A549 (cell line): ENCODE measurements around the gene RPL35.

Experiments used
- CEBPB ChIP-seq, 2 experiments: fragments of >200 bp in 1 of 2; sonication (Bioruptor Twin) in 1 of 2; formaldehyde crosslinking in 1 of 2; IDR thresholded peaks; 2 replicates each; pipeline ENCODE4 v1.6.1; 2012 to 2016
- FOXS1 ChIP-seq: fragments of 250-450 bp; sonication (Bioruptor Pico); IDR thresholded peaks from 2 replicates; pipeline ENCODE4 v1.5.0; 2020; ENCODE audit warnings: mild to moderate bottlenecking, moderate library complexity
- HDAC2 ChIP-seq: fragments of 200-600 bp; sonication (generic); IDR thresholded peaks from 2 replicates; pipeline ENCODE4 v1.6.1; 2016
- HOXA7 ChIP-seq: fragments of 250-450 bp; sonication (Bioruptor Pico); IDR thresholded peaks from 2 replicates; pipeline ENCODE4 v1.5.0; 2020; ENCODE audit warnings: mild to moderate bottlenecking, moderate library complexity
- HOXB13 ChIP-seq: fragments of 250-450 bp; sonication (Bioruptor Pico); IDR thresholded peaks from 2 replicates; pipeline ENCODE4 v1.5.0; 2020; ENCODE audit warnings: low read depth, mild to moderate bottlenecking, moderate library complexity
- KDM1A ChIP-seq: fragments of 200-600 bp; sonication (generic); IDR thresholded peaks from 2 replicates; pipeline ENCODE4 v1.6.1; 2016; ENCODE audit warnings: low read depth, mild to moderate bottlenecking
- POLR2A ChIP-seq: IDR thresholded peaks from 2 replicates; pipeline ENCODE4 v1.6.1; 2012; ENCODE audit warnings: mild to moderate bottlenecking, low read length
- RCOR1 ChIP-seq: fragments of 150-350 bp; IDR thresholded peaks from 2 replicates; pipeline ENCODE4 v1.6.1; 2014; ENCODE audit warnings: antibody characterized with exemption, low read length, low read depth
- RNF2 ChIP-seq: fragments of 200-600 bp; sonication (generic); IDR thresholded peaks from 2 replicates; pipeline ENCODE4 v1.6.1; 2016; ENCODE audit warnings: low read depth, mild to moderate bottlenecking, antibody characterized with exemption, moderate library complexity, borderline replicate concordance
- SMC3 ChIP-seq: fragments of >200 bp; sonication (Bioruptor Twin); formaldehyde crosslinking; IDR thresholded peaks from 3 replicates; pipeline ENCODE4 v1.6.1; 2018; ENCODE audit warnings: inconsistent platforms
- TF ChIP-seq, protein P1 (sequence below): fragments of >200 bp; sonication (Bioruptor Twin); formaldehyde crosslinking; IDR thresholded peaks from 3 replicates; pipeline ENCODE4 v1.5.1; 2016
- TF ChIP-seq, protein P2 (sequence below): IDR thresholded peaks from 2 replicates; pipeline ENCODE4 v1.6.1; 2012
- TF ChIP-seq, protein P3 (sequence below): fragments of 450-650 bp; IDR thresholded peaks from 2 replicates; pipeline ENCODE4 v1.6.1; 2014; ENCODE audit warnings: antibody characterized with exemption

- TF ChIP-seq FOXS1: no peak
- no peak for TF ChIP-seq POLR2A
- no peak for TF ChIP-seq KDM1A
- no peak for TF ChIP-seq RCOR1
- TF ChIP-seq HOXA7 (CRISPR knock-in tag): no peak
- no peak for TF ChIP-seq HOXB13
- no peak for TF ChIP-seq RNF2
- TF ChIP-seq, protein P1, sequence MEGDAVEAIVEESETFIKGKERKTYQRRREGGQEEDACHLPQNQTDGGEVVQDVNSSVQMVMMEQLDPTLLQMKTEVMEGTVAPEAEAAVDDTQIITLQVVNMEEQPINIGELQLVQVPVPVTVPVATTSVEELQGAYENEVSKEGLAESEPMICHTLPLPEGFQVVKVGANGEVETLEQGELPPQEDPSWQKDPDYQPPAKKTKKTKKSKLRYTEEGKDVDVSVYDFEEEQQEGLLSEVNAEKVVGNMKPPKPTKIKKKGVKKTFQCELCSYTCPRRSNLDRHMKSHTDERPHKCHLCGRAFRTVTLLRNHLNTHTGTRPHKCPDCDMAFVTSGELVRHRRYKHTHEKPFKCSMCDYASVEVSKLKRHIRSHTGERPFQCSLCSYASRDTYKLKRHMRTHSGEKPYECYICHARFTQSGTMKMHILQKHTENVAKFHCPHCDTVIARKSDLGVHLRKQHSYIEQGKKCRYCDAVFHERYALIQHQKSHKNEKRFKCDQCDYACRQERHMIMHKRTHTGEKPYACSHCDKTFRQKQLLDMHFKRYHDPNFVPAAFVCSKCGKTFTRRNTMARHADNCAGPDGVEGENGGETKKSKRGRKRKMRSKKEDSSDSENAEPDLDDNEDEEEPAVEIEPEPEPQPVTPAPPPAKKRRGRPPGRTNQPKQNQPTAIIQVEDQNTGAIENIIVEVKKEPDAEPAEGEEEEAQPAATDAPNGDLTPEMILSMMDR: no peak
- TF ChIP-seq, protein P2, sequence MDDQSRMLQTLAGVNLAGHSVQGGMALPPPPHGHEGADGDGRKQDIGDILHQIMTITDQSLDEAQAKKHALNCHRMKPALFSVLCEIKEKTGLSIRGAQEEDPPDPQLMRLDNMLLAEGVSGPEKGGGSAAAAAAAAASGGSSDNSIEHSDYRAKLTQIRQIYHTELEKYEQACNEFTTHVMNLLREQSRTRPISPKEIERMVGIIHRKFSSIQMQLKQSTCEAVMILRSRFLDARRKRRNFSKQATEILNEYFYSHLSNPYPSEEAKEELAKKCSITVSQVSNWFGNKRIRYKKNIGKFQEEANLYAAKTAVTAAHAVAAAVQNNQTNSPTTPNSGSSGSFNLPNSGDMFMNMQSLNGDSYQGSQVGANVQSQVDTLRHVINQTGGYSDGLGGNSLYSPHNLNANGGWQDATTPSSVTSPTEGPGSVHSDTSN: no peak
- no peak for TF ChIP-seq SMC3
- TF ChIP-seq, protein P3, sequence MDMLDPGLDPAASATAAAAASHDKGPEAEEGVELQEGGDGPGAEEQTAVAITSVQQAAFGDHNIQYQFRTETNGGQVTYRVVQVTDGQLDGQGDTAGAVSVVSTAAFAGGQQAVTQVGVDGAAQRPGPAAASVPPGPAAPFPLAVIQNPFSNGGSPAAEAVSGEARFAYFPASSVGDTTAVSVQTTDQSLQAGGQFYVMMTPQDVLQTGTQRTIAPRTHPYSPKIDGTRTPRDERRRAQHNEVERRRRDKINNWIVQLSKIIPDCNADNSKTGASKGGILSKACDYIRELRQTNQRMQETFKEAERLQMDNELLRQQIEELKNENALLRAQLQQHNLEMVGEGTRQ: no peak
- TF ChIP-seq CEBPB (IDR thresholded peaks at IDR 0.05): no peak
- TF ChIP-seq HDAC2: no peak
Measured at GRCh38 chr9:124899845-124900244, 38.1 kb upstream of the RPL35 start.
